Stimulated activated CD8-positive, alpha-beta memory T cell treated with anti-CD3 and anti-CD28 coated beads, Interleukin-12 subunit alpha, Interleukin-12 subunit beta, amount 100 ng/mL, for 1 hour (primary cell): ENCODE results near the gene FAM171A2.
"Not testable (repeated sequence)": the region's sequence is repeated elsewhere in the genome, so short reads cannot be mapped to it uniquely, and the experiment has no call there.

Experiments used
- DNase-seq: peaks from one replicate; pipeline ENCODE4 v3.0.0-alpha.2; 2020; ENCODE audit warnings: low read depth

Gene FAM171A2

GRCh38 chr17:44363613-44364159 is at the start of gene FAM171A2:
Gene FAM171A2 (minus strand): TSS chr17:44363853. CDS start chr17:44363714, 139 bp downstream.
- peak; percentile 31 for DNase-seq

DNA sequence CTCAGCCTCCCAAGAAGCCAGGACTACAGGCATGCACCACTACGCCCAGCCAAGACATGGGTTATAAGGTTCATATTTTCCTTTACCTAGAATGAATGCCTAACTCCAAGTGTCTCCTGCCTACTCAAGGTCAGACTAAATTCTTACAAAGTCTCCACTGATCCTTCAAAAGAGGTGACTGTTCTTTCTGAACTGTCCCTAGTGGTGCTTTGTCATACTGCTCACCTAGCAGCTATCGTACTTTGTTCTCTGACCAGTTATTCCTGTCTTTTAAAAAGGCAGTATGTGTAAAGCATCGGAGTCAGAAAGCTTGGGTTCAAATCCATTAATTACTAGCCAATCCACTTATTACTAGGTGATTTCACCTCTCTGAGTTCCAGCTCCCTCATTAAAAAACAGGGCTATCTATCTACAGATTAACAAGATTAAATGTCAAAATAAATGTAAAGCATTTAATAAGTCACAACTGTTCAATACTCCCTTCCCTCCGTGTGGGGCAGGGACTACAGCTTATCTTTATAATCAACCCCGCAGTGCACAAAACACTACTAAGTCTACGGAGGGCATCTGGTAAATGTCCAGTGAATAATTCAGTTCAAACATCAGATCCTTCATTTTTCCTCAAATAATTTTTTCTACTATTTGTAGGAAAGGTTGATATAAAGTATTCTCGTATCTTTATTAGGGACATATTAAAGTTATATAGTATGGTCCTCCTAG is 45.8 kb upstream of the FAM171A2 start:
- no peak for DNase-seq

GRCh38 chr17:44408786-44409185 is 45.1 kb upstream of the FAM171A2 start:
- DNase-seq = no peak

GRCh38 chr17:44402564-44403172 is 39.0 kb upstream of the FAM171A2 start:
- no peak for DNase-seq

GRCh38 chr17:44400226-44400847 is 36.7 kb upstream of the FAM171A2 start:
- no peak for DNase-seq

GRCh38 chr17:44398692-44399691 is 35.3 kb upstream of the FAM171A2 start:
- no peak for DNase-seq

DNA sequence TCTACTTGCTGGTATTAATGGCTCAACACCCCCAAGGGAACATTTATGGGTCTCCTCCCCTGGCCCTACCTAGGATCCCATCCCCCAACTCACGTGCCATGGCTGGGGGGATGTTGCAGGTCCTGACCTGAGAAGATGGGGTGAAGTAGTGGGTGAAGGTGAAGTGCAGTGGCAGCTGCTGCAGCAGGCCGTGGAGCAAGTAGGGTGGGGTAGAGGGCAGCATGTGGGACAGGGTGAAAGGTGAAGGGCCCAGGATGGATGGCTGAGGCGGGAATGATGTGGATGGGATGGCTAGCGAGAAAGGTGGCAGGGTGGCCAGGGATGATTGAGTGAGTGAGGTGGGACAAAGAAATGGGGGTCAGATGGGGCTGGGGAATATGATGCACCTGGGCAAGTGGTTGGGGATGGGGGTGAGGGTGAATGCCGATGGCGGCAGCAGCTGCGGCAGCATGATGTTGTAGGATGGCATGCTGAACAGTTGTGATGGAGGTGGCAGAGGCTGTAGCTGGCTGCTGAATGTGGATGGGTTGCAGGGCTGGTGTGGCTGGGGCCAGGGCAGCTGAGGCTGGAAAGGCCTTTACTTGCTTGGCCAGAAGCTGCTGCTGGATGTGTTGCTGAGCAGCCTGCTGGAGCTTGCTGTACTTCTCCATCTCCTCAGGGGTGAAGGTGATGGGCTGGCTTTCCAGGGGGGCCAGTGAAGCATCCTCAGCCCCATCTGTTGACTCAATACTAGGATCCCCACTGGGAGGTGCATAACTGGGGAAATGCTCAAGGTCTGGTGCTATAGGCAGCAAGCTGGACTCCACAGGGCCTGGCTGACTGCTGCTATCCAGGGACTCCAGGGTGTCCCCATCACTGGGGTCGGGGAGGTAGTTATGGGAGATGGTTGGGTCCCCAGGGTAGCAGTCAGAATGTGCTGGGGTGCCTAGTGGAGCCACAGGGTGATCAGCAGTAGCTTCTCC is 34.1 kb upstream of the FAM171A2 start:
- DNase-seq = no peak

- no peak for DNase-seq
Measured at GRCh38 chr17:44396946-44397345, 33.3 kb upstream of the FAM171A2 start.

GRCh38 chr17:44394833-44395232 is 31.2 kb upstream of the FAM171A2 start:
- DNase-seq = no peak

DNA sequence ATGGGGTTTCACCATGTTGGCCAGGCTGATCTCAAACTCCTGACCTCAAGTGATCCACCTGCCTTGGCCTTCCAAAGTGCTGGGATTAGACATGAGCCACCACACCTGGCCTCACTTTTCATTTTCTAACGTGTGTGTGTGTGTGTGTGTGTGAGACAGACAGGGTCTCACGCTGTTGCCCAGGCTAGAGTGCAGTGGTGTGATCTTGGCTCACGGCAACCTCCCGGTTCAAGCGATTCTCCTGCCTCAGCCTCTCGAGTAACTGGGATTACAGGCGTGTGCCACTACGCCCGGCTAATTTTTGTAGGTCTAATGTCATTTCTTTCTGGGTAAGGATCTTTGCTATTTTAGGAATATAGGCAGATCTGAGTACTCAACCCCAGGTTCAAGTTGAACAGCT is 30.5 kb upstream of the FAM171A2 start:
- not testable (repeated sequence) for DNase-seq

- DNase-seq = no peak
Measured at GRCh38 chr17:44390250-44390870, 26.7 kb upstream of the FAM171A2 start.

- no peak for DNase-seq
Measured at GRCh38 chr17:44389723-44390202, 26.1 kb upstream of the FAM171A2 start.

DNA sequence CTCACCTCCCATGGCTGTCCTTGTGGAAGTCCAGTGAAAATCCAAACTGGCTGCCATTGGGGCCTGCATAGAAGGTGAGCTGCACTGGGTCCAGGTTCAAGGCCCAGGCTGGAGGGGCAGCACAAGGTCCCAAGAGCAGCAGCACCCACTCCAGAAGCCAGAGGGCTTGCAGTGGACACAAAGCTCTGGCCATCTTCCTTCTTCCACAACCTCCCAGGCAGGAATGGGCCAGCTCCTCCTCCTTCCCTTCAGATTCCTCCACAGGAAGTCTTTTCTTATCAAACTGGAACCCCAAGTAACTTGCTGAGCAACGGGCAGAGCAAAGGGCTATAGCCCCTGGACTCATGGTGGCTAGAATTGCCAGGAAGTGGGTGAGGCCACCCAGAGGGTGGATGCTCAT is 25.6 kb upstream of the FAM171A2 start, which contains the start of gene ITGA2B:
Gene ITGA2B, minus strand, starts transcription at position 369 of the 400 bp plus-strand sequence. Its CDS starts 176 bp downstream, at position 193.
- no peak for DNase-seq

DNA sequence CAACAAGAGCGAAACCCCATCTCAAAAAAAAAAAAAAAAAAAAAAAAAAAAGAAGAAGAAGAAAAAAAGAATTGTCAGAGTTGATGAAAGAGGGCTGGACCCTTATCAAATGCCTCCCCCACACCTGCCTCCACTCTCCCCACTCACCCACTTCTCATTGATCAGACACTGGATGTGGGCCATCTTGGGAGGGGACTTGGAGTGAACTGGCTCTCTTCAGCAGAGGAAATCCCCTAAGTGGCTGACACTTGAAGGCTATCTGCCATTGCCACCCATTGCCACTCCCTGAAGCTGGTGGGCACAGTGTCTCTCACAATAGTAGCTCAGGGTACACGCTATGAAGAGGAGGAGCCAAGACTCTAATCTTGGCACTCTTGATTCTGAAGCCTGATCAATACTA is 24.2 kb upstream of the FAM171A2 start:
- no peak for DNase-seq

- no peak for DNase-seq
Measured at GRCh38 chr17:44386182-44386525, 22.5 kb upstream of the FAM171A2 start.

DNA sequence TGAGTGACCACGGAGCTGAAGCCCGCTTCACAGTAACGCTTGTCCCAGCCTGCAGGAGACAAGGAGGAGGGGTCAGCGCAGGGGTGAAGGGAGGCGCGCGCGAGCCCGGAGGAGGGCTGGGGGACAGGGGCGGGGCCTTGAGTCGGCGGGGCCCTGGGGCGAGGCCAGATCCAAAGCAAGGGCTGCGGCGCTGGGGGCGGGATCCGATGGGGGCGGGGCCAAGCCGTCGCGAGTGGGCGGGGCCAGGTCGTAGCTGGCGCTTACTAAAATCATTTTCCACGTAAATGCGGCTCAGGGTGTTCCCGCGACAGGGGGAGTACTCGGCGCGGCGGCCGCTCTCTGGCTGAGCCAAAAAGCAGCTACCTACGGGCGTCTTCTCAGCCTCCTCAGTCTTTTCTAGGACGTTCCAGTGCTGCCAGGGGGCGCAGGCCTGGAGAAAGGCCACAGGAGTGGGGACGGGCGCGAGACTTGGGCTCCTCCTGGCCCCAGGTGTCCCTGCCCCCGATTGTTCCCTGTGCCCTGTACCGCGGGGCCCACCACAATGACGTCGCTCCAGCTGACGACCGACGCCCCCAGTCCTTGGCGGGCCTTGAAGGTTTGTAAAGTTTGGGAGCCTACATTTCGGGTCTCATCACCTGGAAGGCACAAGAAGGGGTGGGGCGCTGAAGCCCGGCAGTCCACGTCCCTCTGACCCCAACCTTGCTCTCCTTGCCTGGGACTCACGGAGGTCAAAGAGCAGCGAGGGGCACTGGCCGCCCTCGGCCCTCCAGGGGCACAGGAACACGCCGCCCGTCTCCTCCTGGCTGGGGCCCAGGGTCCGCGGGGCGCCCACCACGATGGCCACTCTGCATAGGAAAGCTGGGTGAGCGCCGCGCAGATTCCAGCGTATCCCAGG is 21.9 kb upstream of the FAM171A2 start:
- peak; percentile 71 for DNase-seq

GRCh38 chr17:44384823-44385286 is 21.2 kb upstream of the FAM171A2 start:
- DNase-seq = no peak

DNA sequence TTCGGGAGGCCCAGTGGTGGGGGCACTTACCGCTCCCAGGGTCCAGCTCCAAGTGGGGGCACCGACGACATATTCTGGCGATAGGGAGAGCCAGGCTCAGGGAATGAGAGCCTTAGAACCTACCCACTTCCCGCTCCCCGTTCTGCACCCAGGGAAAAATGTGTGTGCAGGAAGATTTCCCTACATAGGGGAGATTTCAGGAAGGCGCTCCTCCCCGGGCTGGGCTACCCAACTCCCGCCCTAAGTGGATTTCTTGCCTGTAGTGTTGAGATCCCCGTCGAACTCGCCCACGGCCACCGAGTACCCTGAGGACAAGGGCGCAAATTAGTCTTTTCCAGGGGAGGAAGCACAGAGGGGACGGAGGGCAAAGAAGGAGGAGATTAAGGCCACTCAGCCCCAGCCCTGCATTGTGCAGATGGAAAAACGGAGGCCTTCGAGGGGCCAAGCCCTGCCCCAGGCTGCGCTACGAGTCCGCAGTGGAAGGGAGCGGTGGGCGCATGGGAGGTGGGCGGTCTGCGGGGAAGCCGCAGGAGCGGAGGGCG is 20.7 kb upstream of the FAM171A2 start:
- no peak for DNase-seq
